Keratinocyte (primary cell): ENCODE results near the gene HNF4A.

ENCODE experiments used
- CTCF ChIP-seq, 3 experiments: IDR thresholded peaks in 1 of 3; conservative IDR thresholded peaks in 1 of 3; optimal IDR thresholded peaks in 1 of 3; 2 replicates in 2 of 3; 3 replicates in 1 of 3; pipeline versions ENCODE3 to v1.5.1; 2011; ENCODE audit warnings: low read length in 3 of 3, mild to moderate bottlenecking in 3 of 3, moderate library complexity in 2 of 3, control low read depth in 1 of 3, inconsistent platforms in 1 of 3; ENCODE audit not compliant: insufficient read depth in 2 of 3; ENCODE audit errors: extremely low read depth in 1 of 3
- EZH2 ChIP-seq: IDR thresholded peaks from one replicate; pipeline ENCODE4 v1.6.1; 2012; ENCODE audit warnings: inconsistent platforms, mild to moderate bottlenecking, low read length, moderate library complexity

DNA sequence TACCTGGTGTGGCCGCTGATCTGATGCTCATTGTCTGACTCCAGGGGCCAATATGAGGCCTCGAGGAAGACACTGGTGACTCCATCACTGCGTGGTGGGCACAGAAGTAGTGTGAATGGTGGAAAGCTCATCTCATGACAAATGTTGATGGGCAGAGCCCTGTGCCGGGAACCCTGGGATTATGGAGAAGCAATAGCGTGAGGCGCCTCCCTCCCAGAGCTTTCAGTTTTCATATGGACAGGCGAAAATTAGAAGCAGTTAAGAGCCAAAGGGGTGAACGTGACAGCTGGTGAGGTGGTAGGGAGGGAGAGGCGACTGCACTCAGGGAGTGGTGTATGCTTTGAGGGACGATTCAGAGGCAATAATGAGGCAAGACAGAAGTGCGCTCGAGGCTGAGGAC is 80.9 kb downstream of the HNF4A start:
- TF ChIP-seq CTCF (optimal IDR thresholded peaks at IDR 0.05 in 1 of 3, IDR thresholded peaks at IDR 0.05 in 1 of 3, conservative IDR thresholded peaks at IDR 0.05 in 1 of 3; ENCODE audit: extremely low read depth in 1 of 3, insufficient read depth in 2 of 3, low read length in 3 of 3) (no peak), EZH2 (no peak)
